ENCODE measurements around the gene EIF1B. TPM values are rescaled to one million over a fixed set of nuclear protein-coding genes. Genes with fewer than 3 reads are reported as not detected.

EIF1B gene
- total and polyA plus RNA-seq, 2 donors from 2014 or later, result 48.3 to 97.8 TPM

DNA sequence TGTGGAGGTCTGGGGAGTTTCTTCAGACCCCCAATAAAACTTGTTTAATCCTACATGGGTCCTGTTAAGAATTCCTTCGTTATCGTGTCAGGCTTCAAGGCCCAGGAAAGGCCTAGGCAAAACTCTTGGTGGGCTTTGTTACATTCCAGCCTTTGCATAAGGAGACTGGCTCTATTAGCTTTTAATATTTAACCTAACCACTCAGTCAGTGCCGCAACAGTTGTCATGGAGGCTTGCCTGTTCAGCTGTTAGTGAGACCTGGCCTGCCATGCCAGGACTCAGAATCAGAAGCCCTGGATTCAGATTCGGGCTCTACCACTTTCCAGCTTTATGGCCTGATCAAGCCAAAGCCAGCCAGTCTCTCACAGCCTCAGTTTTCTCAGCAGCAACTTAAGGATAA is 19.6 kb downstream of the EIF1B start:
- TF ChIP-seq, protein P1, sequence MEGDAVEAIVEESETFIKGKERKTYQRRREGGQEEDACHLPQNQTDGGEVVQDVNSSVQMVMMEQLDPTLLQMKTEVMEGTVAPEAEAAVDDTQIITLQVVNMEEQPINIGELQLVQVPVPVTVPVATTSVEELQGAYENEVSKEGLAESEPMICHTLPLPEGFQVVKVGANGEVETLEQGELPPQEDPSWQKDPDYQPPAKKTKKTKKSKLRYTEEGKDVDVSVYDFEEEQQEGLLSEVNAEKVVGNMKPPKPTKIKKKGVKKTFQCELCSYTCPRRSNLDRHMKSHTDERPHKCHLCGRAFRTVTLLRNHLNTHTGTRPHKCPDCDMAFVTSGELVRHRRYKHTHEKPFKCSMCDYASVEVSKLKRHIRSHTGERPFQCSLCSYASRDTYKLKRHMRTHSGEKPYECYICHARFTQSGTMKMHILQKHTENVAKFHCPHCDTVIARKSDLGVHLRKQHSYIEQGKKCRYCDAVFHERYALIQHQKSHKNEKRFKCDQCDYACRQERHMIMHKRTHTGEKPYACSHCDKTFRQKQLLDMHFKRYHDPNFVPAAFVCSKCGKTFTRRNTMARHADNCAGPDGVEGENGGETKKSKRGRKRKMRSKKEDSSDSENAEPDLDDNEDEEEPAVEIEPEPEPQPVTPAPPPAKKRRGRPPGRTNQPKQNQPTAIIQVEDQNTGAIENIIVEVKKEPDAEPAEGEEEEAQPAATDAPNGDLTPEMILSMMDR (IDR thresholded peaks at IDR 0.05; ENCODE audit: borderline replicate concordance, extremely low read depth, insufficient read depth), result no peak
- no peak overlapping the region for H3K4me3 ChIP-seq (ENCODE audit: low read length in 3 of 3)
- intact Hi-C loops (cut with DNase I), result no loop called here
- no peak overlapping the region for H3K27ac ChIP-seq (ENCODE audit: low read depth in 2 of 2, low read length in 2 of 2)
- H3K27me3 ChIP-seq (ENCODE audit: control insufficient read depth, insufficient read depth, low read length), result no peaks in the 10 kb centered on the region
- DNase-seq, result peak; percentile 28 to 71 (median 49)
- H3K9ac ChIP-seq (ENCODE audit: low read length in 3 of 3), result no peak overlapping the region
- H3K36me3 ChIP-seq (ENCODE audit: control insufficient read depth in 2 of 3, insufficient read depth in 3 of 3, low read length in 3 of 3), result no peaks in the 10 kb centered on the region
- H3K9me3 ChIP-seq (ENCODE audit: control insufficient read depth in 2 of 3, insufficient read depth in 1 of 3, low read length in 3 of 3), result no peaks in the 10 kb centered on the region
- FAIRE-seq, result no peak
- no peaks in the 10 kb centered on the region for H3K4me1 ChIP-seq (ENCODE audit: control insufficient read depth in 2 of 3, insufficient read depth in 2 of 3, low read depth in 1 of 3, low read length in 3 of 3)

DNA sequence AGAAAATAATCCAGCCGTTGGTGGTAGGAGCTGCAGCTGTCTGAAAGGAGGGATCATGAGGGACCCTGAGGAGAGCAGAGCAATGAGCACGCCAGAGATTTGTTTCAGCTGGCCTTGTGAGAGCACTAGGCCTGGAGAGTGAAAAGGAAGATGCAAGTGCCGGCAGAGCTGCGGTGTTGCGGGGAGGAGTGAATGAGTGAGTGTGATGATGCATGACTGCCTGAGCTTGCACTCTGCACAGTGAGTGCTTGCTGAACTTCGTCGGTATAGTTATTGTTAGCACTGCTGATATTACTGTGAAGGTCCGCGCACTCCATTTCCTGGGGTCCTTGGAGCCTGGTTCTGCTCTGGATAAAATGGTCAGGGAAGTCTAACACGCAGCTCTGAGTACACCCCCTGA is 23.2 kb downstream of the EIF1B start:
- Histone ChIP-seq H3K9ac (ENCODE audit: low read length in 3 of 3) (no peak overlapping the region), H3K27me3 (ENCODE audit: control insufficient read depth, insufficient read depth, low read length) (no peaks in the 10 kb centered on the region), H3K27ac (ENCODE audit: low read depth in 2 of 2, low read length in 2 of 2) (no peak overlapping the region), H3K4me3 (ENCODE audit: low read length in 3 of 3) (no peak overlapping the region), H3K9me3 (ENCODE audit: control insufficient read depth in 2 of 3, insufficient read depth in 1 of 3, low read length in 3 of 3) (no peaks in the 10 kb centered on the region), H3K4me1 (ENCODE audit: control insufficient read depth in 2 of 3, insufficient read depth in 2 of 3, low read depth in 1 of 3, low read length in 3 of 3) (no peaks in the 10 kb centered on the region), H3K36me3 (ENCODE audit: control insufficient read depth in 2 of 3, insufficient read depth in 3 of 3, low read length in 3 of 3) (no peaks in the 10 kb centered on the region)
- TF ChIP-seq, protein P1 (IDR thresholded peaks at IDR 0.05; ENCODE audit: borderline replicate concordance, extremely low read depth, insufficient read depth), result no peak
- DNase-seq, result no peak
- FAIRE-seq, result no peak
- intact Hi-C loops (cut with DNase I), result no loop called here

- TF ChIP-seq, protein P1 (IDR thresholded peaks at IDR 0.05; ENCODE audit: borderline replicate concordance, extremely low read depth, insufficient read depth), result no peak
- H3K36me3 ChIP-seq (ENCODE audit: control insufficient read depth in 2 of 3, insufficient read depth in 3 of 3, low read length in 3 of 3), result no peaks in the 10 kb centered on the region
- no peak for FAIRE-seq
- H3K27ac ChIP-seq (ENCODE audit: low read depth in 2 of 2, low read length in 2 of 2), result no peak overlapping the region
- H3K27me3 ChIP-seq (ENCODE audit: control insufficient read depth, insufficient read depth, low read length), result no peaks in the 10 kb centered on the region
- DNase-seq, result no peak
- intact Hi-C loops (cut with DNase I), result no loop called here
- H3K4me1 ChIP-seq (ENCODE audit: control insufficient read depth in 2 of 3, insufficient read depth in 2 of 3, low read depth in 1 of 3, low read length in 3 of 3), result no peaks in the 10 kb centered on the region
- H3K9me3 ChIP-seq (ENCODE audit: control insufficient read depth in 2 of 3, insufficient read depth in 1 of 3, low read length in 3 of 3), result no peaks in the 10 kb centered on the region
- H3K9ac ChIP-seq (ENCODE audit: low read length in 3 of 3), result no peak overlapping the region
- no peak overlapping the region for H3K4me3 ChIP-seq (ENCODE audit: low read length in 3 of 3)
Measured at GRCh38 chr3:40333416-40333815, 23.9 kb downstream of the EIF1B start.

DNA sequence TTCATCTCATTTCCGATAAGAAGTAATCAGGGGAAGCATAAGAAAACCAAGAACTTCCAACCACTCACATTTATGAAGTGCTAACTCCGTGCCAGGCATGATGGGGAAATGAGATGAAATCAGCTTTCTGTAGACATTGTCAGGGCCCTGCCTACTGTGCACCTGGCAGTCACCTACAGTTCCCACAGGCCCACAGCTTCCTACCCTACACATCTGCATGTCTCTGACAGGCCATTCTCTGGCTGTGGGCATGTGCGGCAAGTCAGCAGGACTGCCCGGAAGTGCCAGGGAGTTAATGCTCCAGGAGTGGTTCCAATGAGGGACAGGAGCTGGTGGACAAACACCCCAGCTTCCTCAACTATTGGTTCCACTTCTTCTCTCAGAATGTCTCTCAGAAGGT is 24.3 kb downstream of the EIF1B start:
- TF ChIP-seq, protein P1 (IDR thresholded peaks at IDR 0.05; ENCODE audit: borderline replicate concordance, extremely low read depth, insufficient read depth), result no peak
- FAIRE-seq (no peak), DNase-seq (no peak)
- no peaks in the 10 kb centered on the region for H3K27me3 ChIP-seq (ENCODE audit: control insufficient read depth, insufficient read depth, low read length)
- no peak overlapping the region for H3K27ac ChIP-seq (ENCODE audit: low read depth in 2 of 2, low read length in 2 of 2)
- intact Hi-C loops (cut with DNase I), result no loop called here
- H3K9ac ChIP-seq (ENCODE audit: low read length in 3 of 3), result no peak overlapping the region
- no peaks in the 10 kb centered on the region for H3K36me3 ChIP-seq (ENCODE audit: control insufficient read depth in 2 of 3, insufficient read depth in 3 of 3, low read length in 3 of 3)
- H3K4me1 ChIP-seq (ENCODE audit: control insufficient read depth in 2 of 3, insufficient read depth in 2 of 3, low read depth in 1 of 3, low read length in 3 of 3), result no peaks in the 10 kb centered on the region
- H3K9me3 ChIP-seq (ENCODE audit: control insufficient read depth in 2 of 3, insufficient read depth in 1 of 3, low read length in 3 of 3), result no peaks in the 10 kb centered on the region
- no peak overlapping the region for H3K4me3 ChIP-seq (ENCODE audit: low read length in 3 of 3)
